Heart right ventricle (tissue), 16 donors: ENCODE results near the gene SPATS2. TPM values are rescaled to one million over a fixed set of nuclear protein-coding genes. Genes with fewer than 3 reads are reported as not detected.

Source experiments
- ATAC-seq, 8 donors: fragments of 200-7000 bp; cut with Tn5 transposase; one replicate each; pipeline ENCODE4 v1.9.1; 2020; ENCODE audit warnings: mild to moderate bottlenecking in 8 of 8, moderate library complexity in 8 of 8, moderate number of reproducible peaks in 1 of 8
- DNase-seq, 2 donors: peaks; one replicate each; pipeline ENCODE4 v3.0.0-alpha.2; 2020
- H3K27ac ChIP-seq, 10 donors: fragments of 200-600 bp; sonication (generic) in 2 of 10; one replicate each; pipeline versions ENCODE4 v1.5.0 to v1.8.0; 2020 to 2022; ENCODE audit warnings: mild to moderate bottlenecking in 3 of 10
- H3K27me3 ChIP-seq, 7 donors: fragments of 200-600 bp; one replicate each; pipeline ENCODE4 v1.8.0; 2021 to 2022; ENCODE audit warnings: mild to moderate bottlenecking in 2 of 7
- H3K36me3 ChIP-seq, 9 donors: fragments of 200-600 bp; sonication (generic) in 1 of 9; one replicate each; pipeline versions ENCODE4 v1.5.0 to v1.8.0; 2020 to 2022; ENCODE audit warnings: mild to moderate bottlenecking in 2 of 9
- H3K4me1 ChIP-seq, 9 donors: fragments of 200-600 bp; sonication (generic) in 1 of 9; one replicate each; pipeline versions ENCODE4 v1.5.0 to v1.8.0; 2020 to 2022; ENCODE audit warnings: mild to moderate bottlenecking in 4 of 9
- H3K4me3 ChIP-seq, 10 donors: fragments of 200-600 bp; sonication (generic) in 2 of 10; one replicate each; pipeline versions ENCODE4 v1.5.0 to v1.8.0; 2020 to 2022; ENCODE audit warnings: mild to moderate bottlenecking in 7 of 10, moderate library complexity in 2 of 10
- H3K9me3 ChIP-seq, 11 donors: fragments of 200-600 bp in 10 of 11; sonication (generic) in 2 of 11; one replicate each; pipeline versions ENCODE4 v1.5.0 to v1.8.0; 2013 to 2022; ENCODE audit warnings: mild to moderate bottlenecking in 2 of 11, control low read depth in 1 of 11, moderate library complexity in 1 of 11
- WGBS, 2 donors: extraction: QIAGEN DNeasy Blood & Tissue Kit; methylation state at CpG; one replicate each; pipeline ENCODE4 v1.1.7; 2013; ENCODE audit warnings: inconsistent platforms in 1 of 2; 5-methylcytosine and 5-hydroxymethylcytosine counted together
- intact Hi-C, 10 donors: fragments of 100-400 bp; cut with DNase I; formaldehyde crosslinking; loops; one replicate each; pipeline versions ENCODE4 v1.11.1 to v1.14.2; 2022
- polyA plus RNA-seq, 2 donors: library from polyadenylated mRNA; stranded (reverse); fragments of 200-250 nt; gene quantifications; one replicate each; pipeline ENCODE4 v1.2.3, GENCODE V29; 2013
- total RNA-seq, 10 donors: library from RNA; stranded (reverse); fragmentation: NEBNext Ultra II Directional in 3 of 10; extraction: Animal tissue kit (Norgen Biotek cat#: 25700) in 3 of 10; gene quantifications; one replicate each; pipeline versions ENCODE4 v1.2.1 to v1.2.4, GENCODE V29; 2021 to 2023
- TF ChIP-seq, protein P1 (sequence below), 9 donors: fragments of 200-600 bp; sonication (generic) in 2 of 9; IDR thresholded peaks; one replicate each; pipeline versions ENCODE4 v1.5.0 to v1.8.0; 2021 to 2022; ENCODE audit warnings: antibody characterized with exemption in 9 of 9, mild to moderate bottlenecking in 5 of 9, moderate library complexity in 1 of 9
- donor health status: Arrhythmogenic right ventricular cardiomyopathy.
- donor health status: ischemic (EF 13 %, LVEDD 7.1; RV severe dilation, severe dysfunction).
- donor health status: healthy with polysubstance abuse.
- donor health status: DM: no; HTN: yes; CAD: no.
- donor health status: DM: no; HTN: no; CAD: no.
- donor health status: ischemic (EF 25% LVEDD 6.9; RV normal size, moderate dysfunction).
- donor health status: ischemic (EF 25% LVEDD 5.7; RV mildly dilated, moderate dysfunction).
- donor health status: healthy.
- donor health status: DM: yes; HTN: yes; CAD: no.
- donor health status: Ischemic cardiomyopathy.
- donor health status: ischemic (EF 35%, LVEDD 5.7; RV mildly dilated, moderate dysfunction).
- donor health status: nonischemic (EF 11% LVEDD 7.7; RV severe dilation, severe dysfunction).
- donor health status: DM: yes; HTN: yes; CAD: no.
- donor health status: PGD.
- donor health status: ischemic (EF 29% LVEDD 5.4; RV normal size, mild dysfunction).
- donor health status: nonischemic (EF 23%, LVEDD 6.1; RV moderate dilation, normal function).

SPATS2 gene
- total and polyA plus RNA-seq, 12 donors = 3.5 to 11.5 (median 5.1) TPM

DNA sequence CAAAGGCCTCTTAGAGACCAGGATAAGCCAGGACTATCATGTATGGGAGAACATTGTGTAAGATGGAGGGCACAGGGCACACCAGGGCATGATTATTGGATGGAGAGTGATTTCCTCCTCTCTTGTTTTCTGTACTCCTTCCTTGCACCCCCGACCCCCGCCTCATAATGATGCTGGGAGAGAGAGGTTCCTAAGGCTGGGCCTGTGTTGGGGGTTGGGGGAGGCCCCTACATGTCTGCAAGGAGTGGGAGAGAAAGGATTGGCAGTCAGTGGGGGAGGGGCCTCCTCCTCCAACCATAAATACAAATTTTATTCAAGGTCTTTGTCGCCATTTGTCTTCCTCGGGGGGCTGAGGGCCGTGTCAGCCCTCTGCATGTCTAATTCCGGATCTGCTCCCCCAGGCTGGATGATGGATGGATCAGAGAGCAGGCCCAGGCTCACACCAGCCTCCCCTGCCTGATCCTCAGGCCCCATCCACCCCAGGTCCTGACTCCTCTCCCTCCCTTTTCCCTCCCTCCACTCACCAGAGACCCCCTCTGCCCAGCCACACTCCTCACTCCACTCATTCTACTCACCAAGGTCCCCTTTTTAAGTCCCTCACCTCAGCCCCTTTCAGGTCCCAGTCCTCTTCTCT is 28.3 kb upstream of the SPATS2 start:
- no peak overlapping the region for H3K27ac ChIP-seq
- peaks cover 20 to 98% (median 81%) of the 10 kb centered on the region in 7 donors for H3K27me3 ChIP-seq
- ATAC-seq (no peak), DNase-seq (no peak)
- no peaks in the 10 kb centered on the region for H3K9me3 ChIP-seq
- no peaks in the 10 kb centered on the region for H3K36me3 ChIP-seq
- no peak overlapping the region for H3K4me3 ChIP-seq
- whole genome bisulfite sequencing, 2 donors = 74 to 75% methylated on average over 6 of the region's 6 CpGs
- intact Hi-C loops = loop anchor here in 2 of 10 donors (5.0 kb wide), 1 partner anchor 47 kb away; no protein-coding TSS in a partner anchor
- H3K4me1 ChIP-seq = peaks cover 10 to 41% (median 26%) of the 10 kb centered on the region in 9 donors
- TF ChIP-seq, protein P1, sequence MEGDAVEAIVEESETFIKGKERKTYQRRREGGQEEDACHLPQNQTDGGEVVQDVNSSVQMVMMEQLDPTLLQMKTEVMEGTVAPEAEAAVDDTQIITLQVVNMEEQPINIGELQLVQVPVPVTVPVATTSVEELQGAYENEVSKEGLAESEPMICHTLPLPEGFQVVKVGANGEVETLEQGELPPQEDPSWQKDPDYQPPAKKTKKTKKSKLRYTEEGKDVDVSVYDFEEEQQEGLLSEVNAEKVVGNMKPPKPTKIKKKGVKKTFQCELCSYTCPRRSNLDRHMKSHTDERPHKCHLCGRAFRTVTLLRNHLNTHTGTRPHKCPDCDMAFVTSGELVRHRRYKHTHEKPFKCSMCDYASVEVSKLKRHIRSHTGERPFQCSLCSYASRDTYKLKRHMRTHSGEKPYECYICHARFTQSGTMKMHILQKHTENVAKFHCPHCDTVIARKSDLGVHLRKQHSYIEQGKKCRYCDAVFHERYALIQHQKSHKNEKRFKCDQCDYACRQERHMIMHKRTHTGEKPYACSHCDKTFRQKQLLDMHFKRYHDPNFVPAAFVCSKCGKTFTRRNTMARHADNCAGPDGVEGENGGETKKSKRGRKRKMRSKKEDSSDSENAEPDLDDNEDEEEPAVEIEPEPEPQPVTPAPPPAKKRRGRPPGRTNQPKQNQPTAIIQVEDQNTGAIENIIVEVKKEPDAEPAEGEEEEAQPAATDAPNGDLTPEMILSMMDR (IDR thresholded peaks at IDR 0.05) = no peak

DNA sequence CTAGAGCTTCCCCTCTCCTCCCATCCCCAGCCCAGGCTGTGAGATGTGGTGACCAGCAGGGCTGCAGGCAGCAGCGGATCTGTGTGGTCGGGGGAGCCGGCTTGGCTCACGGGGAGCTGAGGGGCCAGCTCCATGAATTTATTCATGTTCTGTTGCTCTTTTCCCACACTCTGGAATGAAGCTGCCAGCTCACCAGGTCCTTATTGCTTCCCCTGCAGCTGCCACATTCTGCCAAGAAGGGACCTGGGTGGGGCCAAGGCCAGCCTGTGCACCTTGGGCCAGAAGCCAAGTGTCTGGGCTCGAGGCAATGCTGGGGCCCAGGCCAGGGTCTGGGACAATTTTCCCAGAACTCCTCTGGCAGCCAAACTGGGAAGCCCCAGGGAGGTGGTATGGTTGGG is 27.8 kb upstream of the SPATS2 start:
- intact Hi-C loops = loop anchor here in 2 of 10 donors (5.0 kb wide), 1 partner anchor 47 kb away; no protein-coding TSS in a partner anchor
- whole genome bisulfite sequencing, 2 donors = 56 to 58% methylated on average over 5 of the region's 5 CpGs
- ATAC-seq (no peak), DNase-seq (no peak)
- Histone ChIP-seq H3K4me3 (no peak overlapping the region), H3K9me3 (no peaks in the 10 kb centered on the region), H3K27ac (no peak overlapping the region), H3K4me1 (peaks cover 10 to 42% (median 28%) of the 10 kb centered on the region in 9 donors), H3K36me3 (no peaks in the 10 kb centered on the region), H3K27me3 (peaks cover 15 to 98% (median 81%) of the 10 kb centered on the region in 7 donors)
- TF ChIP-seq, protein P1 (IDR thresholded peaks at IDR 0.05) = no peak

DNA sequence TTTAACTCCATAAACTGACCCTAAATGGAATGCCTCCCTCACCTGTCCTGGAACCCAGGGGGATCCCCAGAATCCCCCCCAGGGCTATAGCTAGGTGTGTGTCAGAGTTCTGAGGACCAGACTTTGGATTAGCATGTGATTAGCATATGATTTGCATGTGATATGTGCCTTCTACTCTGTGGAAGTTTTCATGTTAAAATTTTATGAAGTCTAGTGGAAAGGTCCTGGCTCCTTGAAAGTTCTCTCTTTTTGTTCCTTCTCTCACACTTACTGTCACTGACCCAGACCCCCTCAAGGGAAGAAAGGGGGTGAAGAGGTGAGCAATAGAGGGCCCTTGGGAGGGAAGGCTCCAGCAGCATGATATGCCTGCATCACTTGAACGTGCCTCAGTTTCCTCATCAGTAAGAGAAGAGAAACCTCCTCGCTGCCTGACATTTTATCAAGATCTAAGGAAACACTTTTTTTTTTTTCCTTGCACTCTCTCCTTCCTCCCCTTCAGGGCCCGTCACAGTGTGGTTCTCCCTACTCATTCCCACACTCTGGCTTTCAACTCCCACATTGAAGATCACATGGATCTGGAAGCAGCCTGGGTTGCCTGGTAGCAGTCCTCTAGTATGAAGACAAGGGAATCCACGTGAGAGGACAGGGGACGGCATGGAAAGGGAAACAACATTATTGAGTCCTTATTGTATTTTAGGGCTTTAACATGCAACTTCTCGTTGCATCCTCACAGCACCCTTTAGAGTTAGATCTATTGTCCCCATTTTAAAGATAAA is 27.0 kb upstream of the SPATS2 start:
- no peak for ATAC-seq
- Histone ChIP-seq H3K4me3 (no peak overlapping the region), H3K36me3 (no peaks in the 10 kb centered on the region), H3K27ac (no peak overlapping the region), H3K4me1 (peaks cover 10 to 48% (median 34%) of the 10 kb centered on the region in 9 donors), H3K9me3 (no peaks in the 10 kb centered on the region), H3K27me3 (peaks cover 15 to 98% (median 81%) of the 10 kb centered on the region in 7 donors)
- intact Hi-C loops = loop anchor here in 6 of 10 donors (5.0 to 10.0 kb wide), 3 partner anchors 45 to 53 kb away; partner anchors contain the start of gene PRPH (in 1 of the 6)
- 68 to 73% methylated on average over 6 of the region's 6 CpGs for WGBS, 2 donors
- TF ChIP-seq, protein P1 (IDR thresholded peaks at IDR 0.05) = no peak
- DNase-seq = no peak

DNA sequence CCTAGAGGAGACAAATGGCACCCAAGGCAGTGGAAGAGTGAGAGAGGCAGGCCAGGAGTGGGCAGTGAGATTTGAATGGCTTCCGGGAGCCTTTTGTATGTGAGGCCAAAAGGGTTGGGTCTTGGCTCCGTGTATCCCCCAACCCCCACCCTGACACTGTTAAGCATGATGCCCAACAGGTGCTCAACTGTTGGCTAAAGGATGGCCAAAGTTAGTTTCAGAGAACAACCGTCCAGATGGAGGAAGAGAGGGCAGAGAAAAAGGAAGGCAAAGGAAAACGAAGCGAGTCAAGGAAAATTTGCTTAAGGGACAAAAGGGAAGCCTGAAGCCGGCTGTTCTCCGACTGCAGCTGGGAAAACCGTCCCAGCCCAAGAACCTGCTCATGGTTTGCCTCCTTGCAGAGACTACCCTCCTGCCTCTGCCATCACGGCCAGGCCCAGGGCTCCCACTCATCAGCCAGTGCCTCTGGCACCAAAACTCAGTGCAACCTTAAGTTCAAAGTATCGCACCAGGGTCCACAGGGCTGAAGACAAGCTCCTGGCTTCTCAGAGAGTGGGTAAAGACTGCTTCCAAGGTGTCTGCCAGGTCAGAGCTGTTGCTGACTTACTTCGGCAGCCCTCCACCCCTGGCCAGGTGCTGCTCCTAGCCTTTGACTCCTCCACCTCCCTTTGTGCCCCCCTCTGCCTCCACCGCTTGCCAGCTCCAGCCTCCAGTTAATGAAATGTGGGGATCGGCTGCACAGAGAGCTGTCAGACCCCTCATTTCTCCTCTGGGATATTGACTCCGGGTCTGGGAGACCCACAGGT is 26.1 kb upstream of the SPATS2 start:
- Histone ChIP-seq H3K4me3 (no peak overlapping the region), H3K4me1 (peaks cover 18 to 53% (median 42%) of the 10 kb centered on the region in 9 donors), H3K27me3 (peaks cover 14 to 98% (median 81%) of the 10 kb centered on the region in 7 donors), H3K36me3 (no peaks in the 10 kb centered on the region), H3K27ac (no peak overlapping the region), H3K9me3 (no peaks in the 10 kb centered on the region)
- TF ChIP-seq, protein P1 (IDR thresholded peaks at IDR 0.05) = no peak
- DNase-seq (no peak), ATAC-seq (no peak)
- intact Hi-C loops = loop anchor here in 6 of 10 donors (5.0 to 10.0 kb wide), 3 partner anchors 46 to 54 kb away; partner anchors contain the start of gene PRPH (in 1 of the 6)
- WGBS, 2 donors = 44 to 52% methylated on average over 14 of the region's 14 CpGs
